Stimulated activated CD8-positive, alpha-beta memory T cell treated with anti-CD3 and anti-CD28 coated beads, Interleukin-12 subunit alpha, Interleukin-12 subunit beta, amount 100 ng/mL, for 1 hour (primary cell): ENCODE results near the gene PLVAP.

Experiments
- DNase-seq: peaks from one replicate; pipeline ENCODE4 v3.0.0-alpha.2; 2020; ENCODE audit warnings: low read depth

PLVAP gene

DNA sequence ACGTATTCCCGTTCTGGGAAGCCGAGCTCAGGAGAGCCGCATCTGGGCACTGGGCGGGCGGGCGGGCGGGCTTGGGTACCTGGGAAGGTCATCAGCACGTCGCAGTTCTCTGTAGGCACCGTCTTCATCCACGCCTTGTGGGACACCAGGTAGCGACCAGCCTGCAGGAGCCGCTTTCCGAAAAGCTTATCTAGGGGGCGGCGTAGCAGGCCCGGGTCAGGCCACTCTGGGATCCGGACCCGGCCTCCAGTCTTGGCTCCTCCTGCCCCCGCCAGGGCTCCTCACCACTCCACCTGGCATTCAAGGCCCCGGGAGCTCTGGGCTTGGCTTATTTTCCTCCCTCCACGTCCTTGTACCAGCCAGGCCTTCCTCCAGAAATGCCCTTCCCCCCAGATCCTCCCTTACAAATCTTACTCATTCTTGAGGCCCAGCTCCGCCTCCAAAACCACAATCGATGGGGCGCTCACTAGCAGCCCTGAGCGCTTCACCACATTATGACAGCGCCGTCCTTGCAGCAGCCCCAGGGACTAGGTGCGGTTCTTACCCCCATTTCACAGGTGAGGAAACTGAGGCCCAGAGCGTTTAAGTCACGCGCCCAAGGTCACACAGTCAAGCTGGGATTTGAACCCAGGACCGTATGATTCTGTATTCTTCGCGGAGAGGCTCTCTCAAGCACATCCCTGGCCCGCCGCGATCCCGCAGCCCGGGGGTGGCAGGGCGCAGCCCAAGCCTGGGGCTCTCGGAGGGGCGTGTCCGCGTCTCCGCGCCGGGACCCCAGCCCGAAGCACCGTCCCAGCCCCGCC lies 43.3 kb downstream of the PLVAP start:
- DNase-seq: peak; percentile 49

DNA sequence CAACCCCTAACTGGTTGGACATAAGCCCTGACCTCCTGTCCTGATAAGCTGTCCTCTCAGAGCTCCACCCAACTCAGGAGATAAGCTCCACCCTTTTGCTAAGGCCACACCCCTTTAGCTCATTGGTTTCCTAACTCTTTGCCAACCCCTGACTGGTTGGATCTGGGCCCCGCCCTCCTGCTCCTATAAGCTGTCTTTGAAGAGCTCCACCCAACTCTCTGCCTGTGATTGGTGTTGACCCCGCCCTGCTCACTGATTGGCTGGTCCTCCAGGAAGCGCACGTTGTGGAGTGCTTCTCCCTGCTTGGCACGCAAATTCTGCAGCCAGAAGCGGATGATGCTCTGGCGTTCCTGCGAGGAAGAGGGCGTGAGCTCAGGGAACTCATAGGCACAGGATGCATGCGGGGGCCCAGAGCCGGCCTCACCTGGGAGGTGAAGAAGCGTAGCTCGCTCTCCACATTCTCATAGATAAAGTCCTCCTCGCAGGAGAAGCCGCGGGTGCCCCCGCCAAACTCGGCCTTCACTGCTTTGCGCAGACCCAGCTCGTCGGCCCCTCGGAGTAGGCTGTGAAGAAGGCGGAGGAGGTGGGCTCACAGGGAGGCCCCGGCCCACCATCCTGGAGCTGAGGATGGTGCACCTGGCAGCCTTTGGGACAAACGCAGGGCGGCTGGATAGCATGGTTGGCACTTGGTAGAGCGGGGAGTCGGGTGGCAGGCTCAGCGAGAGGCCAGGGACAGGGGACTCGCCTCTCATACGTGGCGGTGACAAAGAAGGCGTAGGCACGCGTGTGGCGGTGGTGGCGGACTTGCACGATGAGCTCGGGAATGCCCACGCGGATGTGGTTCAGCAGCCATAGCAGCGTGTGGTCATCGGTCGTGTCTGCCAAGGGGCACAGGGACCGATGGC lies 44.2 kb downstream of the PLVAP start:
- DNase-seq: no peak

DNA sequence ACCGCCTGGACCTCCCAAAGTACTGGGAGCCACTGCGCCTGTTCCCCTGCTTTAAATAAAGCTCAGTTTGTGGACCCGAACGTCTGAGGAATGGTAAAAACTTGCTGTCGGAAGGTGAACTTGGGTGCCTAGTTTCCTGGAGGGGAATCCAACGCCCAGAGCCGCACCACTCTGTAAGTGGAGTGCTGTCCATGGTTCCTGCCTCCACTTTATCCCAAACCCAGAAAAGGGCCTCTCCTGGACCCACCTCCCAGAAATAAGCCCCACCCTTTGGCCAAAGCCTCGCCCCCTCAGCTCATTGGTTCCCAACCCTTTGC lies 44.8 kb downstream of the PLVAP start:
- no peak for DNase-seq

- DNase-seq: no peak
These were observed 46.0 kb downstream of the PLVAP start for GRCh38 chr19:17331045-17331558.

- no peak for DNase-seq
These were observed 46.7 kb downstream of the PLVAP start for GRCh38 chr19:17330262-17331044.

DNA sequence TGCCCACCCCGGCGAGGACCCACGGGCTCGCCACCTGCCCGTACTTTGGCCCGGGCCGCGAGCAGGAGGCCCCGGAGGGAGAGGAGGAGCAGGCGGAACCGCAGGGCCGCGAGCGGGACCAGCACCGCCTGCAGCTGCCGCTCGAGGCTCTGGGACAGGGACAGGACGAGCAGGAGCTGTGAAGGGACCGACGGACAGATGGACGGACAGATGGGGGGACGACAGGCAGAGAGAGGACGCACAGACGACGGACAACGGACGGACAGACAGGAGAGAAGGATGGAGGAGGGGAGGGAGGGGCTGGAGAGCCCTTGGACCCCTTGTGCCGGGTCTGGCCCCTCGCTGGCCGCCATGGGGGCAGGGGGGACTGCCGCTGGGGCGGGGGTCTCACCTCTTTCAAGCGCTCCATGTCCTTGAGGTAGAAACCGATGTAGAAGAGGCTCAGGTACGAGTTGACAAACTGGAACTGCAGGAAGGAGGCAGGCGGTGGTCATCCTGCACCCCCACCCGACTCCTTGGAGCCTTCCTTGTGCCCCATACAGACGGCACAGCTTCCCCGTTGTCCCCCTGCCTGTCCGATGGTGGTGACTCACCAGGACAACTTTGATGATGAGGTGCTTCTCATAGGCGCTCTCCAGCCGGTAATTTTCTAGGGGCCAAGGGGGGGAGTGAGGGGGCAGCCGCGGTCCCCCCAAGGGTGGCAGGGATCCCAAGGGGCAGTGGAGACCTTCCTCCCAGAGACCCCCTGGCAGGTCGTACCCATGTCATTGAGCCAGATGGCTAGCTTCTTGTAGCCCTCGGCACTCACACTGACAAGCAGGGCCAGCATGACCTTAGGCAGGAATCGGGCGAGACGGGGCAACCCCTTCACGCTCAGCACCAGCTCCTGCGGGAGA lies 47.5 kb downstream of the PLVAP start:
- DNase-seq: no peak

DNA sequence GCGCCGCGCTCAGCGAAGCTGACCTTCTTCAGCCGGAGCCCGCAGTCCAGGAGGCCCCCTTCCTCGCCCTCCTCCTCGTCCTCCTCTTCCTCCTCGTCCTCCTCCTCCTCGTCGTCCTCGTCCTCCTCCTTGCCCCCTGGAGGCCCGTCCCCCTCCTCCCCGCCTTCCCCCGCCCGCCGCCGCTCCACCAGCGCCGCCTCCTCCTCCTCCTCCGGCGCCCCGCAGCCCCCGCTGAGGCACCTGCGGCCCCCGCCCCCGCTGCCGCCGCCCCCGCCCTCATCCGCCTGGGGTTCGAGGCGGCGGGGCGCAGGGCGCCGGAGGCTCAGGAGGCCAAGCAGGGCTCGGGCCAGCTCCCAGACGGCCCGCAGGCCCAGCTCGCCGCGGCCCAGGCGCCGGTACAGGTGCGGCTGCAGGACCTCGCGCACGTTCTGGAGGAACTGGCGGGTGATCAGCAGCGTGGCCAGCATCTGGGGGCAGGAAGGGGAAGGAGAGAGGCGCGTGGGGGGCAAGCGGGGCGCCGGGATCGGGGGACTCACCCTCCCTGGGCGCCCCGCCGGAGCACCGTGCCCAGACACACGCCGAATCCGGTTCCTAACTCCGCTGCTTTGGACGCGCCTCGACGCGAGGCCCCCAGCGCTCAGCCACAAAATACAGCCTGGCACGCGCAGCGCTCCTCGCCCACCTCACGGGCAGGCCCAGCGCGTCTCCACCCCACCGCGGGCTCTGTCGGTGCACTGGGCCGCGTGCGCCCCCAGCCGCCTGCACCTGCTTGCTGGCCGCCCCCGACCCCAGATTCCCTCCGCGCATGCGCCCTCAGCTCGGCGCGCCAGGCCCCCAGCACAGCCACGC lies 48.4 kb downstream of the PLVAP start:
- no peak for DNase-seq

- DNase-seq: no peak
These were observed 49.3 kb downstream of the PLVAP start for GRCh38 chr19:17327654-17328516.

DNA sequence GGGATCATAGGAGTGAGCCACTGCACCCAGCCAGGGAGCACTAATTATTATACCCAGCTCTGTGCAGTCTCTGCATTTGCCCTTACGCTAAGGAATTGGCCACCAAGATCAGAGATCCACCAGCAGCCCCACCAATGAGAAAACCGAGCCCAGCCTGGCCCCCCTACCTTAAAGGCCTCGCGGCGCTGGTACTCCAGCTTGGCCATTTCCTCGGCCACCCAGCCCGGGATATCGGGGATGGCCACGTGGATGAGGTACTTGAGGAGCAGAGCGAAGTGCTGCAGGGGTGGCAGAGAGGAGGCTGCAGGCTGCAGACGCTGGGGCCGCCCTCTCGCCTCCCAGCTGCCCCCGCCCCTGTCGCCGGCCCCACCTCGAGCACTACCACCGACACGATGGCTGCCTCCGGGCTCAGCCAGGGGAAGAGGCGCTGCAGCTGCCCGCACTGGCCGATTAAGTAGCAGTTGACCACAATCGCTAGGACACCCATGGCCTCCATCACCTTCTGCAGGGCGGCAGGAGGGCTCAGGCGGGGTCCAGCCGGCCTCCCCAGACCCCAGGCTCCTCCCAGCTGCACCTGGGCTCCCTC lies 50.0 kb downstream of the PLVAP start:
- no peak for DNase-seq

- DNase-seq: no peak
These were observed 50.6 kb downstream of the PLVAP start for GRCh38 chr19:17326595-17326966.

DNA sequence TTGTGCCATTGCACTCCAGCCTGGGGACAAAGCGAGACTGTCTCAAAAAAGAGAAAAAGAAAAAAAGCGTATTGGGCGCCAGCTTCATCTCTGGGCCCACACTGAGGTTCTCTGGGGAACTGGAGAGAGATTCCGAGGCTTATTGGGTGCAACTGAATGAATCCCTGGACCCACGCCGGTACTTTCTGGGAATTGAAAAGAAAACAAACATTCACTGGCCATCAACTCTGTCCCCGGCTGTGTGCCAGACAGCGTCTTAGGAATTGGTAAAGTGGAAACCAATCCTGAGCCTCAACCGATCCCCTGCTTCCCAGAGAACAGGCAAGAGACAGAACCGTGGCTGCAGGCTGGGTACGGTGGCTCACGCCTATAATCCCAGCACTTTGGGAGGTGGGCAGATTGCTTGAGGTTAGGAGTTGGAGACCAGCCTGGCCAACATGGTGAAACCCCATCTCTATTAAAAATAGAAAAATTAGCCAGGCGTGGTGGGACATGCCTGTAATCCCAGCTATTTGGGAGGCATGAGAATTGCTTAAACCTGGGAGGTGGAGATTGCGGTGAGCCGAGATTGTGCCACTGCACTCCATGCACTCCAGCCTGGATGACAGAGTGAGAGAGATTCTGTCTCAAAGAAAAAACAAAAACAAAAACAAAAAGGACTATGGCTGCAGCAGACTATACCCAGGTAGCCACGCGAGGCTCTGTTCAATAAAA lies 51.1 kb downstream of the PLVAP start:
- DNase-seq: no peak

GRCh38 chr19:17325133-17325532 lies 52.0 kb downstream of the PLVAP start:
- DNase-seq: no peak

DNA sequence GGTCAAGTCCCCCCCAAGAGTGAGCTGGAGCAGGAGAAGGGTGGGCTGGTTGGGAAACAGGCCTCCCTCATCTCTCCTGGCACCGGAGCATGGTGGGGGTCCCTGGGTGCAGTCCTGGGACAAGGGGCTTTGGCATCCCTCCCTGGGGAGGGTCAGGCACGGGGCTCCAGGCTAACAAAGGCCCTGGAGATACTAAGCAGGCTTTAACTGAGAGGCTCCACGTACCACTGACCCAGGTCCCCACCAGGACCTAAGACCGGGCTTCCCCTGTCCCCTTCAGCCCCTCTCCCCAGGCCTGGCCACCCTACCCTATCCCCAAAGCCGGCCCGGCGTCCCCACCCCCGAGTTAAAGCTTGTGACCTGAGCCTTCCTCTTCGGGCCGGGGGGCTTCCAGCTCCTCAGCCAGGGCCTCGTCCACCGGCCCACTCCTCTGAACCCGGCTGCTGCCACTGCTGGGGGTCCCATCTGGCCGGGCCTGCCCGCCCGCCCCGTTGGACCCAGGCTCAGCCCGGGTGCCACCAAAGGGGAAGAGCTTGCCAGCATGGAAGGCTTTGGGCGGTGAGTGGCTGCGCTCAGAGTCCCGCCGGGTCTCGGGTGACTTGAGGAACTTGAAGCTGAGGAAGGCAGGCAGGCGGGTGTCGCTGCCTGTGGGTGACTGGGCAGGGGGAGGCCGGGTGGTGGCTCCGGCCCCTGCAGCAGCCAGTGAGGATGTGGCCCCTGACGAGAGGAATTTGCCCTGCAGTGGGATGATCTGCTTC lies 52.6 kb downstream of the PLVAP start:
- DNase-seq: no peak

DNA sequence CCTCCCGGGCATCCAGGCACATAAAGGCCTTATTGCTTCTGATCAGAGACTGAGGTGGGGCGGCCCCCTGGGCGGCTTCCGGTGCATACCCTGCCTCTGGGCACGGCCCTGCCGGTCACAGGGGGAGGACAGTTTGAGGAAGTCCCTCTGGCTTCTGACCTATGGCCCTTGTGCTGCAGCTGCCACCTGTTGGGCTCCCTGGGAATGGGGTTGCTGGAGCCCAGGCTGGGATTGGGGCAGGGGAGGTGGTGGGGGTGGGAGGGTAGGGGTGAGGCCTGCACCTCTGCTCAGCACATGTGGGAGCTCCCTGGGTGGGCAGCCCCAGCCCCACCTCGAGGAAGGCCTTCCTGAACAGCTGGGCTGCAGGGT lies 53.2 kb downstream of the PLVAP start:
- DNase-seq: no peak

DNA sequence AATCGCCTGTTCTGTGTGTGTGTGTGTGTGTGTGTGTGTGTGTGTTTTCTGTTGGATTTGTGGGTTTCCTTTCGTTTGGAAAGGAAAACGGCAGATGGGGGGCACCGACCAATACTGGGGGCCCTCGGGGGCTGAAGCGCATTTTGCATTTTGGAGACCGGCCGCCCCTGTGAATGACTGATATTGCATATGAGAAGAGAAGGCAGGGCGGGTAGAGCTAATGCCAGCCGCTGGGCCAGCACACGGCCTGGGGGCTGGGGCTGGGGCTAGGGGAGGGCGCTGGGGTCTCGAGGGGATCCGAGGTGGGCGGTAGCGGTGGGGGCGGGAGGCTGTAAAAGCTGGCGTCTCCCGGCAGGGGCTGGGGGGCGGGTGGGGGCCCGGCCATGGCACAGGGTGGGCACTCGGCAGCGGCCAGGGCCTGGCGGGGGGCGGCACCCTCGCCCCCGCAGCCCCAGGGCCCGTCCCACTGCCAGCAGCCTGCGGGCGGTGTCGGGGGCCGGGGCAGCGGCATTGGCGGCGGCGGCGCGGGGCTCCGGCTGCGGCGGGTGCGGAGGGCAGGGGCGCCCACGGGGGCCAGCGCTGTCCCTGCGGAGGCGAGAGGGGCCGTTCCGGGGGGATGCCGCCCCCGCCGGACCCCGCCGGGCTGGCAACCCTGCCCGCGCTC lies 53.7 kb downstream of the PLVAP start:
- DNase-seq: no peak

- no peak for DNase-seq
These were observed 54.3 kb downstream of the PLVAP start for GRCh38 chr19:17322854-17323253.
